Effector memory CD8-positive, alpha-beta T cell (primary cell): ENCODE measurements around the gene SAT1.

Source experiments
- ATAC-seq: fragments of 150-1000 bp; cut with Tn5 transposase; replicated peaks from 2 replicates; pipeline ENCODE4 v1.10.0; 2021; ENCODE audit warnings: mild to moderate bottlenecking, moderate library complexity
- DNase-seq, 3 experiments: peaks; one replicate each; pipeline ENCODE4 v3.0.0; 2021
- H3K27ac Mint-ChIP-seq, 2 donors: one replicate each; pipeline ENCODE4 v1.8.0; 2022; ENCODE audit warnings: mild to moderate bottlenecking in 2 of 2, mixed read lengths in 2 of 2, moderate library complexity in 2 of 2
- H3K27me3 Mint-ChIP-seq, 2 donors: one replicate each; pipeline ENCODE4 v1.8.0; 2022; ENCODE audit warnings: mixed read lengths in 2 of 2
- H3K36me3 Mint-ChIP-seq: one replicate; pipeline ENCODE4 v1.8.0; 2022; ENCODE audit warnings: mild to moderate bottlenecking, moderate library complexity, mixed read lengths; ENCODE audit not compliant: insufficient read depth
- H3K4me1 Mint-ChIP-seq, 2 donors: one replicate each; pipeline ENCODE4 v1.8.0; 2022; ENCODE audit warnings: low read depth in 2 of 2, mixed read lengths in 2 of 2
- H3K4me3 Mint-ChIP-seq, 2 donors: one replicate each; pipeline ENCODE4 v1.8.0; 2022; ENCODE audit warnings: mild to moderate bottlenecking in 2 of 2, mixed read lengths in 2 of 2, moderate library complexity in 2 of 2
- H3K9me3 Mint-ChIP-seq, 2 donors: one replicate each; pipeline ENCODE4 v1.8.0; 2022; ENCODE audit warnings: mixed read lengths in 2 of 2

Gene SAT1

GRCh38 chrX:23825675-23826074, 42.7 kb downstream of the SAT1 start:
- no peak for ATAC-seq
- H3K36me3 Mint-ChIP-seq: no peaks in the 10 kb centered on the region
- DNase-seq: no peak
- H3K27ac Mint-ChIP-seq: no peak overlapping the region
- H3K9me3 Mint-ChIP-seq: no peaks in the 10 kb centered on the region
- H3K4me3 Mint-ChIP-seq: no peak overlapping the region
- no peaks in the 10 kb centered on the region for H3K27me3 Mint-ChIP-seq
- no peaks in the 10 kb centered on the region for H3K4me1 Mint-ChIP-seq

DNA sequence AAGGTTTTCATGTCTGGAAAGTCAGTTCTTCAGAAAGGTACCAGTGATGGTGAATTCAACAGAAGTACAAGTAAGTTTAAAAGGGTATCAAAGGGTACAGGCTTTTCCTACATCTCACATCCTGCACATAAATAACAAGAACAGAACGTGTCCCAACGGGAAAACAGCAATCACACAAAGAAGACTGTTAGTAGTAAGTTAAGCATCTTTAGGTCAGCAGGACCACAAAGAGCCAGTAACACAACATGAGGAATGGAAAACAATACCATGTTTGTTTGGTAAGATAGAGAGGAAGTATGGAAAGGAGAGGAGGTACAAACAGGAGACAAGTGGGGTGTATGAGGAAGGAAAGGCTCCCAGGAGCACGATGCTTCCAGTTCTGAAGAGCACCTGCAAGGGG, 43.2 kb downstream of the SAT1 start:
- no peaks in the 10 kb centered on the region for H3K9me3 Mint-ChIP-seq
- H3K4me3 Mint-ChIP-seq: no peak overlapping the region
- DNase-seq (no peak), ATAC-seq (no peak)
- no peak overlapping the region for H3K27ac Mint-ChIP-seq
- no peaks in the 10 kb centered on the region for H3K36me3 Mint-ChIP-seq
- no peaks in the 10 kb centered on the region for H3K27me3 Mint-ChIP-seq
- no peaks in the 10 kb centered on the region for H3K4me1 Mint-ChIP-seq

DNA sequence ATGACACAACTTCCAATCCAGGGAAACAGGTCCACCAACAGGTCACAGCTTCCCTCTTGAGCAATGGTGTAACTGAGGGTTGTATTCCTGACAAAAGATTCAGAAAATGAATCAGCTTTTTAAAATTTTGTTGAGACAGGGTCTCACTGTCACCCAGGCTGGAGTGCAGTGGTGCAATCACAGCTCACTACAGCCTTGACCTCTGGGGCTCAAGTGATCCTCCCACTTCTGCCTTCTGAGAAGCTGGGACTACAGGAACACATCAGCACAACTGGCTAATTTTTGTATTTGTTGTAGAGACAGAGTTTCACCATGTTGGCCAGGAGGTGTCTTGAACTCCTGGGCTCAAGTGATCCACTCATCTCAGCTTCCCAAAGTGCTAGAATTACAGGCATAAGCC, 43.7 kb downstream of the SAT1 start:
- no peaks in the 10 kb centered on the region for H3K27me3 Mint-ChIP-seq
- no peak overlapping the region for H3K4me3 Mint-ChIP-seq
- DNase-seq (no peak), ATAC-seq (no peak)
- no peaks in the 10 kb centered on the region for H3K4me1 Mint-ChIP-seq
- H3K27ac Mint-ChIP-seq: no peak overlapping the region
- H3K9me3 Mint-ChIP-seq: no peaks in the 10 kb centered on the region
- no peaks in the 10 kb centered on the region for H3K36me3 Mint-ChIP-seq

- H3K9me3 Mint-ChIP-seq: no peaks in the 10 kb centered on the region
- no peak overlapping the region for H3K4me3 Mint-ChIP-seq
- H3K4me1 Mint-ChIP-seq: no peaks in the 10 kb centered on the region
- DNase-seq: no peak
- no peaks in the 10 kb centered on the region for H3K36me3 Mint-ChIP-seq
- no peak for ATAC-seq
- no peaks in the 10 kb centered on the region for H3K27me3 Mint-ChIP-seq
- no peak overlapping the region for H3K27ac Mint-ChIP-seq
These were observed 45.9 kb downstream of the SAT1 start for GRCh38 chrX:23828881-23829280.

- ATAC-seq: no peak
- Mint-ChIP-seq H3K36me3 (no peaks in the 10 kb centered on the region), H3K27me3 (no peaks in the 10 kb centered on the region), H3K4me3 (no peak overlapping the region), H3K27ac (peak overlapping the region in 1 of 2 donors; percentile 82), H3K9me3 (no peaks in the 10 kb centered on the region), H3K4me1 (no peaks in the 10 kb centered on the region)
- DNase-seq: no peak
These were observed 49.7 kb downstream of the SAT1 start for GRCh38 chrX:23832721-23833120.
